Stimulated activated CD4-positive, alpha-beta T cell treated with anti-CD3 and anti-CD28 coated beads, TNF-alpha, amount 100 ng/mL, for 24 hours (primary cell): Measurements from ENCODE around the gene PPP1R7.

Experiments used
- DNase-seq, 3 experiments: peaks; one replicate each; pipeline ENCODE4 v3.0.0-alpha.2; 2020; ENCODE audit warnings: low read depth in 3 of 3

The PPP1R7 gene

DNA sequence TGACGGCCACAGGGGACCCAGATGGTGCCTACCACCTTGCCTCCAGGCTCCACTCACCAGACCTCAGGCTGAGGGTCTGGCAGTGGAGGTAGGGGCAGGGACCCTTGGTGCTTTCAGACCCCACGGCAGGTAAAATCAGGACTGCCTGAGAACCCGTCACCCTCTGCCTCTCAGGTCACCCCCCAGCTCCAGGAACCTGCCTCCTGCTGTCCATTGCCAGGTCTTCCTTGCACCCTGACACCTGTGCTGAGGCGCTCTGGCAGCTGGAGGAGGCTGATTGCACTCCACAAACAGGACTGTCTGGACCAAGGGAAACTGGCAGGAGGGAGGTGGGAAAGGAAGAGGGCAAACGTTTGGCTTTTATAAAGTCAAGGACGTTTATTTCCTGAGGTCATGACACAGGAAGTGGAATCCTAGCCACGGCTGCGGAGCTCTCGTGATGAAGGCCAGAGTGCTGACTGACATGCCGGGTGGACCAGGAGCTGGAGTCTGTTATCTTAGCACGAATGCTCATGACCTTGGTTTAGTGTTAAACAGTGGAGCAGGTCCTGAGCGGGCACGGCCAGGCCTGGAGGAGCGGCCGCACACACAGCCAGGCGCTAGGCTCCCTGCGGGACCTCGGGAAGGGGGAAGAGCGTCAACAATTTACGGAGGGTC lies 78.7 kb downstream of the PPP1R7 start:
- no peak for DNase-seq

- no peak for DNase-seq
These were observed 79.5 kb downstream of the PPP1R7 start for GRCh38 chr2:241229563-241230401.

DNA sequence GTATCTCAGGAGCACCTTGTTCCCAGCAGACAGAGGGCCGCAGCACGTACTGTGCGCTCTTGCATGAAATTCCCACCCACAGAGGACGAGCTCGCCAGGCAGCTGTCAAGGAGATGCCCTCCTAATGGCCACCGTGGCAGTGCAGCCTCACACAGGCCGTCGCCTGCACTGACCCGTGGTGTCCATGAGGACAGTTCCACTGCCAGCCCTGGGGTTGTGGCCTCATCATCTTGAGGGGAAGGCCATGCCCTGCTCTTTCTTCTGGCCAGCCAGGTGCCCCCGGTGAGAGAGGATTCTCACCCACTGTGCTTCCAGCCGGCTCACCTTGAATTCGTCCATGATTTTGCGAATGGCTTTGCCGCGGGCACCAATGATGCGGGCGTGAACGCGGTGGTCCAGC lies 80.2 kb downstream of the PPP1R7 start:
- no peak for DNase-seq

DNA sequence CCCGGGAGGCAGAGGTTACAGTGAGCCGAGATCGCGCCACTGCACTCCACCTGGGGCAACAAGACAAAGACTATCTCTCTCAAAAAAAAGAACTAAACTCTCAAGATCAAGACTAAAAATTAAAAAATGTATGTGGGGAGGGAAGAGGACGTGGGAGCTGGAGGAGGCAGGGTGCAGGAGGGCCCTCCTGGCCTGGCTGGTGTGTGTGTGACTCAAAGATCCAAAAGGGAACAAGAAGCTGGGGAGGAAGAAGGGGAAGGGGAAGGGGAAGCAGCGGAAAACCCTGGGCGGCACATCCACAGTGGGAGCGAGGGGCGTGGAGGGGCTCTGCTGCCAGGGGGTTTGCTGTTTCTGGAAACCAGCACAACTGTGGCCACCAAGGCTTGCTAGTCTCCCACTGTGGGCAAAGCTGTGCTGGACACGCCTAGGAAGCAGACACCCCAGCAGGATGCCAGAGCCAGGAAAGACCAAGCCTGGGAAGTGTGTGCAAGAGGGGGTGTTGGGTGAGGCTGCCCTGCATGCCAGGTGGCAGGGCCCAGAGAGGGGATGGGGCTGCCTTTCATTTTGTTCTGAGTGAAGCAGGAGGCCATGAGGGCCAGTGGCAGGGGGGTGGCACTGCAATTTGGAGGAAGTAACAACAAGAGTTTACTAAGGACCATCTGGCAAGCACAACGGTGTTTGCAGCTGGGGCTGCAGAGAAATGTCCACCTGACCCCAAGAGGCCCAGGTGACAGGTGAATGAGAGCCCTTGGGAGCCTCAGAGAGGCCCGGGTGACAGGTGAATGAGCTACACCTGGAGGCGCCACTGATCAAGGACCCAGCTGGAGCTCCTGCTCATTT lies 82.7 kb downstream of the PPP1R7 start:
- no peak for DNase-seq
